HepG2 (cell line): ENCODE data around the gene RIOK2. TPM values are rescaled to one million over a fixed set of nuclear protein-coding genes. Genes with fewer than 3 reads are reported as not detected.

Source experiments
- ATAC-seq: fragments of 200-7000 bp; cut with Tn5 transposase; 3 replicates; pipeline ENCODE4 v1.9.1; 2020; ENCODE audit warnings: mild to moderate bottlenecking, moderate library complexity
- BruUV-seq: library from RNA; stranded (reverse); fragments of 400-500 nt; replicated peaks from 2 replicates; lab custom pipeline; 2021; lab: Mats Ljungman, UMichigan
- CTCF ChIA-PET: fragments of 300-600 bp; formaldehyde crosslinking; extraction: SDS; loops from one replicate; lab custom pipeline; 2021; ENCODE audit warnings: low total read pairs, inconsistent platforms, low intra/inter-chr PET ratio; lab: Yijun Ruan, JAX
- POLR2A ChIA-PET: fragments of 350-600 bp; sonication (Branson Sonifier 250); formaldehyde crosslinking; loops from one replicate; lab custom pipeline; 2020; ENCODE audit warnings: antibody characterized with exemption, inconsistent platforms; lab: Yijun Ruan, JAX
- DNase-seq: peaks from one replicate; pipeline ENCODE4 v3.0.0-alpha.2; 2015; ENCODE audit warnings: low spot score
- FAIRE-seq: peaks from 3 replicates; lab custom pipeline; 2011; peaks lifted over from hg19 to GRCh38; lab: Jason Lieb, UNC
- H2AFZ ChIP-seq: one replicate; pipeline ENCODE4 v1.6.1; 2011; ENCODE audit warnings: low read length, inconsistent platforms
- H3K27ac ChIP-seq: fragments of 300-600 bp; 3 replicates; pipeline ENCODE4 v1.8.0; 2011; ENCODE audit warnings: mixed run types, mild to moderate bottlenecking, mixed read lengths, low read length, inconsistent platforms; ENCODE audit not compliant: insufficient read depth; ENCODE audit errors: extremely low read length
- H3K27me3 ChIP-seq, 2 experiments: fragments of 200-600 bp in 1 of 2; 2 replicates in 1 of 2; 3 replicates in 1 of 2; pipeline versions ENCODE4 v1.6.0 to v1.8.0; 2011; ENCODE audit warnings: low read length in 2 of 2, mild to moderate bottlenecking in 2 of 2, moderate library complexity in 2 of 2, inconsistent platforms in 1 of 2; ENCODE audit not compliant: insufficient read depth in 2 of 2, control insufficient read depth in 1 of 2
- H3K36me3 ChIP-seq, 2 experiments: fragments of 200-600 bp in 1 of 2; replicated peaks in 1 of 2; 2 replicates in 1 of 2; 3 replicates in 1 of 2; pipeline versions ENCODE4 v1.5.1 to v1.8.0; 2011; ENCODE audit warnings: low read length in 2 of 2, inconsistent platforms in 1 of 2; ENCODE audit not compliant: insufficient read depth in 2 of 2, control insufficient read depth in 1 of 2
- H3K4me1 ChIP-seq: 2 replicates; pipeline ENCODE4 v1.5.1; 2012; ENCODE audit warnings: low read length, inconsistent platforms; ENCODE audit not compliant: insufficient read depth
- H3K4me2 ChIP-seq: 2 replicates; pipeline ENCODE4 v1.6.0; 2011; ENCODE audit warnings: low read depth, low read length, inconsistent platforms
- H3K4me3 ChIP-seq, 3 experiments: fragments of 200-600 bp in 1 of 3; sonication (generic), shearing (Covaris generic) in 1 of 3; replicated peaks in 1 of 3; 2 replicates each; pipeline ENCODE4 v1.5.1; 2011 to 2016; ENCODE audit warnings: low read length in 3 of 3, inconsistent platforms in 2 of 3, low read depth in 2 of 3, mild to moderate bottlenecking in 2 of 3, control low read depth in 1 of 3, mixed read lengths in 1 of 3; ENCODE audit not compliant: insufficient read depth in 1 of 3
- H3K79me2 ChIP-seq: one replicate; pipeline ENCODE4 v1.6.1; 2011; ENCODE audit warnings: low read length, inconsistent platforms; ENCODE audit not compliant: insufficient read depth
- H3K9ac ChIP-seq: 2 replicates; pipeline ENCODE4 v1.6.0; 2011; ENCODE audit warnings: mild to moderate bottlenecking, low read depth, low read length, inconsistent platforms; ENCODE audit not compliant: insufficient read depth
- H3K9me3 ChIP-seq: 2 replicates; pipeline ENCODE4 v1.5.1; 2012; ENCODE audit warnings: mild to moderate bottlenecking, low read length
- H4K20me1 ChIP-seq: 2 replicates; pipeline ENCODE4 v1.6.0; 2011; ENCODE audit warnings: inconsistent platforms, mild to moderate bottlenecking, low read length, moderate library complexity; ENCODE audit not compliant: insufficient read depth
- CTCF ChIP-seq: sonication (generic); formaldehyde crosslinking; IDR thresholded peaks from 2 replicates; pipeline ENCODE4 v1.5.0; 2020; ENCODE audit warnings: mild to moderate bottlenecking, missing genetic modification reagents, moderate library complexity
- HOXA5 ChIP-seq: sonication (generic); formaldehyde crosslinking; IDR thresholded peaks from 2 replicates; pipeline ENCODE4 v1.4.0; 2020; ENCODE audit warnings: missing genetic modification reagents
- MIXL1 ChIP-seq: IDR thresholded peaks from 2 replicates; pipeline ENCODE4 v1.6.1; 2016
- PRDM4 ChIP-seq: sonication (generic); formaldehyde crosslinking; IDR thresholded peaks from 2 replicates; pipeline ENCODE4 v1.9.0; 2021; ENCODE audit warnings: missing genetic modification reagents, borderline replicate concordance
- RAD21 ChIP-seq: fragments of 450-650 bp; formaldehyde crosslinking; IDR thresholded peaks from 2 replicates; pipeline ENCODE4 v1.5.0; 2020; ENCODE audit warnings: mild to moderate bottlenecking
- SMC3 ChIP-seq: IDR thresholded peaks from 2 replicates; pipeline ENCODE4 v1.6.1; 2011; ENCODE audit warnings: low read length, improper control_type of control experiment
- SNAPC2 ChIP-seq: sonication (generic); formaldehyde crosslinking; IDR thresholded peaks from 2 replicates; pipeline ENCODE4 v1.8.1; 2022; ENCODE audit warnings: mild to moderate bottlenecking, missing genetic modification reagents
- STAG1 ChIP-seq: sonication (generic); formaldehyde crosslinking; IDR thresholded peaks from 2 replicates; pipeline ENCODE4 v1.4.0; 2020; ENCODE audit warnings: missing genetic modification reagents
- XRCC5 ChIP-seq: fragments of 200-400 bp; formaldehyde crosslinking; optimal IDR thresholded peaks from 2 replicates; pipeline ENCODE3; 2017; ENCODE audit warnings: mild to moderate bottlenecking, low read length
- ZBTB7B ChIP-seq: sonication (generic); formaldehyde crosslinking; IDR thresholded peaks from 2 replicates; pipeline ENCODE4 v1.4.0; 2020; ENCODE audit warnings: missing genetic modification reagents
- ZNF605 ChIP-seq: sonication (generic); formaldehyde crosslinking; IDR thresholded peaks from 2 replicates; pipeline ENCODE4 v1.8.0; 2022; ENCODE audit warnings: mild to moderate bottlenecking, missing genetic modification reagents
- ZNF761 ChIP-seq: sonication (generic); formaldehyde crosslinking; conservative IDR thresholded peaks from 2 replicates; pipeline ENCODE4 v1.4.0; 2020; ENCODE audit warnings: mild to moderate bottlenecking, missing genetic modification reagents
- ZNF850 ChIP-seq: sonication (generic); formaldehyde crosslinking; conservative IDR thresholded peaks from 2 replicates; pipeline ENCODE4 v1.9.0; 2021; ENCODE audit warnings: mild to moderate bottlenecking, missing genetic modification reagents
- WGBS: methylation state at CpG from one replicate; pipeline ENCODE4 v1.1.6; 2017; ENCODE audit warnings: low lambda C conversion rate; 5-methylcytosine and 5-hydroxymethylcytosine counted together
- in situ Hi-C: cut with HindIII; loops from 2 replicates; pipeline ENCODE4 v1.10.0; 2017; ENCODE audit warnings: low pct_unique_long_range_greater_than_20kb; ENCODE audit not compliant: extremely low pct_ligation_motif_present
- intact Hi-C: fragments of 100-400 bp; cut with micrococcal nuclease; formaldehyde crosslinking; loops from one replicate; pipeline ENCODE4 v1.10.0; 2022; ENCODE audit not compliant: unreplicated experiment
- polyA plus RNA-seq, 8 experiments: library from polyadenylated mRNA; depleted of rRNA in 3 of 8; stranded (reverse) in 7 of 8; unstranded in 1 of 8; fragments of >200 nt; fragmentation: Illumina TruSeq in 4 of 8; extraction: Trizol in 4 of 8; gene quantifications; 2 replicates each; pipeline versions ENCODE4 v1.2.1 to v1.2.3, GENCODE V29; 2011 to 2016; ENCODE audit warnings: low read depth in 4 of 8, missing spikeins in 1 of 8, mixed read lengths in 1 of 8; ENCODE audit not compliant: insufficient read depth in 1 of 8
- total RNA-seq, 5 experiments: library from RNA; depleted of rRNA; stranded (reverse); fragments of >200 nt; fragmentation: Illumina TruSeq; extraction: Trizol; gene quantifications; 2 replicates each; pipeline ENCODE4 v1.2.3, GENCODE V29; 2016; ENCODE audit warnings: low read depth in 1 of 5

RIOK2 gene
- total and polyA plus RNA-seq, 2 of the 13 experiments (the other 11 are each of a cell fraction or from before 2014, with no cell fraction given), result 8.1 to 46.6 TPM

DNA sequence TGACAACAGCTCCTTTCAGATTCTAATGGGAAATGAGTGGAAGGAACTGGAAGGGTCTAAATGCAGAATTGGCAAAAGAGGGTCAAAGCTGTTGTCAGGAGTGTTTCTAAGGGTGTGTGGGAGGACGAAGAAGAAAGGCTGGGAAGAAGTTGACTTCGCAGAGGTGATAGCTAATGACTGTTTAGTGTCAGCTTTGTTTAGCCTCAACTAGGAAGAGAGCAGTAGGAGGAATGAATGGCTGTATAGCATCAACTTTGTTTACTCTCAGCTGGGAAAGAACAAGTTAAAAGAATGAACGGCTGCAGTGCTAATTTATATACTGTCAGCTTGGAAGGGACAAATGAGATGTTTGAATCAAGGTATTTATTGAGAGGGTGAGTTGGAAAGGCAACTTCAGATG lies 34.8 kb downstream of the RIOK2 start (continued):
- TF ChIP-seq SNAPC2 (CRISPR knock-in tag) (no peak), ZNF605 (CRISPR knock-in tag) (no peak), XRCC5 (no peak)

- Histone ChIP-seq H3K27me3 (no peaks in the 10 kb centered on the region), H3K4me3 (no peak overlapping the region), H3K4me2 (no peak overlapping the region), H3K9ac (no peak overlapping the region), H3K36me3 (no peaks in the 10 kb centered on the region), H2AFZ (no peak overlapping the region), H3K79me2 (no peaks in the 10 kb centered on the region), H3K27ac (no peak overlapping the region), H3K4me1 (no peaks in the 10 kb centered on the region), H4K20me1 (no peaks in the 10 kb centered on the region), H3K9me3 (no peaks in the 10 kb centered on the region)
- WGBS, result 59% methylated on average over 2 of the region's 2 CpGs
- intact Hi-C loops (loop anchor here (5.0 kb wide), 2 partner anchors 101 to 276 kb away; no protein-coding TSS in a partner anchor), in situ Hi-C loops (no loop called here)
- no peak for FAIRE-seq
- CTCF ChIA-PET, result interaction anchor here (0.6 kb wide), 1 partner anchor 1997 kb away, joined by 4 read pairs; no protein-coding TSS in a partner anchor
- no TSS peak for BruUV-seq
- TF ChIP-seq ZNF761 (CRISPR knock-in tag) (no peak), ZNF850 (CRISPR knock-in tag) (no peak)
- DNase-seq, result no peak
- no peak for ATAC-seq
- POLR2A ChIA-PET, result no interaction called here
Observed at GRCh38 chr5:97143704-97144103, 39.3 kb downstream of the RIOK2 start.

DNA sequence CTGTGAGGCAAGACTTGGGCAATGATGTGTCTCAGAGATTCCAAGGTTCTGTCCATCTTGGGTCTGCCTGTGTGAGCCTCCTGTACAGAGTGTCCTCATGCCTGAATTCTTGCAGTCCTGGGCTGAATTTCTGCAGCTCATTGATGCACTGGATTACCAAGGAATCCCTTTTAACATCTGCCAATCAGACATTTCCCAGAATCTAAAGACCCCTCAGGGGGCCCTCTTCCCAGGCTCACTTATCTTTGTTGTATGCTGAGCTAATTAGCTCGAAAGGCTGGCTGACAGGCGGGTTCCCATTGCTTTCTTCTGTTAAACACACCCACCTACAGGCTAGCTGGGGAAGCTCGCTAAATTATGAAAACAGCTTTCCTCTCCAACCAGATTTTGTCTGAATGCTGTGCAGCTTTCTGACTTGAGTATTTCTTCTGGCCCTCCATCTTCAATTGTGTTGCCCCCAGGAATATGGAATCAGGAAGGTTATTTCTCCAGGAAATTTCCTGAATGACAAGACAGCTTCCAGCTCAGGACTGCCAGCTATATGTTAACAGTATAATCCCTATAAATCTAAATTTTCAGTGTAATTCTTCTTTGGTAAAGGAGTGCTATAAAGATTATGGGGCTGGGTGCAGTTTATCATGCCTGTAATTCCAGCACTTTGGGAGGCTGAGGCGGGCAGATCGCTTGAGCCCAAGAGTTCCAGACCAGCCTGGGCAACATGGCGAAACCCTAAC lies 40.4 kb downstream of the RIOK2 start, which contains the start of gene LIX1:
Gene LIX1 (minus strand): TSS at position 91 of the 734 bp plus-strand sequence. CDS start 35 bp downstream, at position 56.
- Histone ChIP-seq H3K9ac (no peak within 1 kb of the TSS), H3K79me2 (no peaks in the 10 kb centered on the region), H3K4me1 (no peaks in the 10 kb centered on the region), H3K27me3 (no peaks in the 10 kb centered on the region), H3K9me3 (no peaks in the 10 kb centered on the region), H3K4me3 (no peak within 1 kb of the TSS), H3K27ac (no peak within 1 kb of the TSS), H4K20me1 (no peaks in the 10 kb centered on the region), H3K4me2 (no peak within 1 kb of the TSS), H2AFZ (no peak within 1 kb of the TSS), H3K36me3 (no peaks in the 10 kb centered on the region)
- 21% methylated on average over 6 of the region's 6 CpGs for WGBS
- no TSS peak for BruUV-seq
- in situ Hi-C loops, result no loop called here
- peak; percentile 27 for DNase-seq
- intact Hi-C loops, result loop anchor here (1.0 to 5.0 kb wide), 3 partner anchors 100 to 275 kb away; no protein-coding TSS in a partner anchor
- CTCF ChIA-PET, result no interaction called here
- ATAC-seq, result peak; percentile 97
- FAIRE-seq, result peak; percentile 60
- POLR2A ChIA-PET, result interaction anchor here (0.9 kb wide), 1 partner anchor 335 kb away, joined by 4 read pairs; the partner anchor contains the start of gene ERAP1
- TF ChIP-seq MIXL1 (CRISPR knock-in tag), result 0 out of 2 replicates have a peak, but pooled peaks have one; percentile 18
- peak; percentile 69 for TF ChIP-seq CTCF (CRISPR knock-in tag)
- no peak for TF ChIP-seq HOXA5 (CRISPR knock-in tag)
- TF ChIP-seq ZBTB7B (CRISPR knock-in tag), result no peak
- peak; percentile 74 for TF ChIP-seq STAG1 (CRISPR knock-in tag)
- TF ChIP-seq RAD21 (CRISPR knock-in tag), result peak; percentile 45; the same call in 1 of the 2 replicates
- peak; percentile 58 for TF ChIP-seq SMC3
- TF ChIP-seq PRDM4 (CRISPR knock-in tag), result no peak
